Measurements from ENCODE around the gene ALX4.

ALX4 gene

DNA sequence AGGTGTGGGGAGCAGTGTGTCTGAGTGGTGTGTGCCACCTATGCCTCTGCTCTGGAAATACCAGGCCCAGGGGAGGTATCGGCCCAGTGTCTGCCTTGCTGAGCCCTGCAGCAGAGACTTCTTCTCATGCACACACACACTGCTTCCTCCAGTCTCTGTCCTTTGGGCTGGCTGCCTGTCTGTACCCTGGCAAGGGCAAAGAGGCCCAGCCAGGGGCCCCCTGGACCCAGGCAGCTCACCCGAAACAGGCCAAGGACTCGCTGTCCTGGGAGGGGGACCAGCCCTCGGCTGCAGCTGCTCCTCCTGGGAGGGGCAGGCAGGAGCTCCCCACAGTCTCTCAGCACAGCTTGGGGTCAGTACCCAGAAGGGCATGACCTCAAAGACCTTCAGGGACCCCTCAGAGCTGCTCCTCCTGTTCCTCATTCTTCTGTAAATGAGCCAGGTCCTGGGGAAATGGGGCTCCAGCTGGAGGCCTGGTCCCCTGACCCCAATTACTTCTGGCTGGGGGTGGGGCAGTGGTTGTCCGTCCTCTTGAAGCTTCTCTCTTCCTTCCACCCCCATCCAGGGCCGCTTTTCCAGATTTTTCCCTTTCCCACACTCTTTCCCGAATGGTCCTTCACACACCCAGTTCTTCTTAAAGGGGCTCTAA is 24.5 kb upstream of the ALX4 start:
- H3K4me1 ChIP-seq (ENCODE audit: control insufficient read depth, insufficient read depth, low read length), result peaks cover 9% of the 10 kb centered on the region
- H3K36me3 ChIP-seq (ENCODE audit: control insufficient read depth, insufficient read depth, low read length), result no peaks in the 10 kb centered on the region
- H3K4me3 ChIP-seq (ENCODE audit: low read depth, low read length), result no peak overlapping the region
- peaks cover 80% of the 10 kb centered on the region for H3K27me3 ChIP-seq (ENCODE audit: control insufficient read depth, insufficient read depth, low read length)
- peak overlapping the region; percentile 12 for H3K9ac ChIP-seq (ENCODE audit: low read depth, low read length)
- no peaks in the 10 kb centered on the region for H3K9me3 ChIP-seq (ENCODE audit: control insufficient read depth, insufficient read depth, low read length)

DNA sequence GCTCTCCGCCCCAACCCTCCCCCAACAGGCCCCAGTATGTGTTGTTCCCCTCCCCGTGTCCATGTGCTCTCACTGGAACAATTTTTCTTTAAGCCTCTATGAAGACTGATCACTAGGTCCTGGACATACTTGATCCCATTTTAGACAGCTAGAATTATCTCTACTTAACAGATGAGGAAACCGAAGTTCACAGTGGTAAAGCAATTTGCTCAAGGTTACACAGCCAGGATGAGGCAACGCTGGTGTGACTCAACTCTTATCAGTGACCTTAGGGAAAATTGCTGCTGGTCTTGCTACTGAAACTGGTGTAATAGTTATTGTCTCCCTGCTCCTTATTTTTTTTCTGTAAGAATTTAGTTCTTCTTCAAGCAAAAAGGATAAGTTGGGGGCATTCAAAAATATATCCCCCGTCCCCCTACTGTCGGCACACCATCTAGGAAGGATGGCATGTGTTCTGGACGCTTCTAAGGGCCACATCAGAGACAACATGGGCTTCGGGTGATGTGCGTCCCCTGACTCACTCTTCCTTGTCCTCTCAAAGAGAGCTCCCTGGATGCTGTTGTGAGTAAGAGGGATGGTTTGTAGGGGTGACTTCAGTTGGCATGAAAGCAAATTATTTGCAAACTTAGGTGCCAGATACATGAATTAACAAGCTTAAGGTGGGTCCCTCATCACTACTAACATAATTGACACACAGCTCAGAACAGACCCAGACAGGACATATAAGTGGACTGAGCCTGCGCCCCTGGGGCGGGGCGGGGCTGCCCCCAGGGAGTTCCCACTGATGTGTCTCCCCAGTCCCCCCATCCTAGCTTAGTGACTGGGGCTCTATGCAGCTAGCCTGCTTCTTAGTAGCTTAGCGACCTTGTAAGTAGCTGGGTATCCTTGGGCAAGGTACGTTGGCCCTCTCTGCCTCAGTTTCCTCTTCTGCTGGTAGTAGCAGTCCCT is 23.6 kb upstream of the ALX4 start:
- Histone ChIP-seq H3K9ac (ENCODE audit: low read depth, low read length) (no peak overlapping the region), H3K9me3 (ENCODE audit: control insufficient read depth, insufficient read depth, low read length) (no peaks in the 10 kb centered on the region), H3K27me3 (ENCODE audit: control insufficient read depth, insufficient read depth, low read length) (peaks cover 87% of the 10 kb centered on the region), H3K4me3 (ENCODE audit: low read depth, low read length) (no peak overlapping the region), H3K4me1 (ENCODE audit: control insufficient read depth, insufficient read depth, low read length) (peaks cover 9% of the 10 kb centered on the region), H3K36me3 (ENCODE audit: control insufficient read depth, insufficient read depth, low read length) (no peaks in the 10 kb centered on the region)

GRCh38 chr11:44332665-44333064 is 22.7 kb upstream of the ALX4 start:
- Histone ChIP-seq H3K9me3 (ENCODE audit: control insufficient read depth, insufficient read depth, low read length) (no peaks in the 10 kb centered on the region), H3K36me3 (ENCODE audit: control insufficient read depth, insufficient read depth, low read length) (no peaks in the 10 kb centered on the region), H3K4me3 (ENCODE audit: low read depth, low read length) (no peak overlapping the region), H3K4me1 (ENCODE audit: control insufficient read depth, insufficient read depth, low read length) (peaks cover 9% of the 10 kb centered on the region), H3K27me3 (ENCODE audit: control insufficient read depth, insufficient read depth, low read length) (peaks cover 85% of the 10 kb centered on the region), H3K9ac (ENCODE audit: low read depth, low read length) (no peak overlapping the region)

- Histone ChIP-seq H3K36me3 (ENCODE audit: control insufficient read depth, insufficient read depth, low read length) (no peaks in the 10 kb centered on the region), H3K4me1 (ENCODE audit: control insufficient read depth, insufficient read depth, low read length) (peaks cover 7% of the 10 kb centered on the region), H3K27me3 (ENCODE audit: control insufficient read depth, insufficient read depth, low read length) (peaks cover 88% of the 10 kb centered on the region), H3K4me3 (ENCODE audit: low read depth, low read length) (no peak overlapping the region), H3K9ac (ENCODE audit: low read depth, low read length) (no peak overlapping the region), H3K9me3 (ENCODE audit: control insufficient read depth, insufficient read depth, low read length) (no peaks in the 10 kb centered on the region)
Observed at GRCh38 chr11:44329472-44330230, 19.7 kb upstream of the ALX4 start.

GRCh38 chr11:44328138-44328660 is 18.3 kb upstream of the ALX4 start:
- H3K27me3 ChIP-seq (ENCODE audit: control insufficient read depth, insufficient read depth, low read length), result peaks cover 88% of the 10 kb centered on the region
- no peaks in the 10 kb centered on the region for H3K9me3 ChIP-seq (ENCODE audit: control insufficient read depth, insufficient read depth, low read length)
- no peak overlapping the region for H3K4me3 ChIP-seq (ENCODE audit: low read depth, low read length)
- H3K36me3 ChIP-seq (ENCODE audit: control insufficient read depth, insufficient read depth, low read length), result no peaks in the 10 kb centered on the region
- no peaks in the 10 kb centered on the region for H3K4me1 ChIP-seq (ENCODE audit: control insufficient read depth, insufficient read depth, low read length)
- no peak overlapping the region for H3K9ac ChIP-seq (ENCODE audit: low read depth, low read length)

GRCh38 chr11:44327730-44328129 is 17.8 kb upstream of the ALX4 start:
- Histone ChIP-seq H3K9me3 (ENCODE audit: control insufficient read depth, insufficient read depth, low read length) (no peaks in the 10 kb centered on the region), H3K27me3 (ENCODE audit: control insufficient read depth, insufficient read depth, low read length) (peaks cover 91% of the 10 kb centered on the region)

DNA sequence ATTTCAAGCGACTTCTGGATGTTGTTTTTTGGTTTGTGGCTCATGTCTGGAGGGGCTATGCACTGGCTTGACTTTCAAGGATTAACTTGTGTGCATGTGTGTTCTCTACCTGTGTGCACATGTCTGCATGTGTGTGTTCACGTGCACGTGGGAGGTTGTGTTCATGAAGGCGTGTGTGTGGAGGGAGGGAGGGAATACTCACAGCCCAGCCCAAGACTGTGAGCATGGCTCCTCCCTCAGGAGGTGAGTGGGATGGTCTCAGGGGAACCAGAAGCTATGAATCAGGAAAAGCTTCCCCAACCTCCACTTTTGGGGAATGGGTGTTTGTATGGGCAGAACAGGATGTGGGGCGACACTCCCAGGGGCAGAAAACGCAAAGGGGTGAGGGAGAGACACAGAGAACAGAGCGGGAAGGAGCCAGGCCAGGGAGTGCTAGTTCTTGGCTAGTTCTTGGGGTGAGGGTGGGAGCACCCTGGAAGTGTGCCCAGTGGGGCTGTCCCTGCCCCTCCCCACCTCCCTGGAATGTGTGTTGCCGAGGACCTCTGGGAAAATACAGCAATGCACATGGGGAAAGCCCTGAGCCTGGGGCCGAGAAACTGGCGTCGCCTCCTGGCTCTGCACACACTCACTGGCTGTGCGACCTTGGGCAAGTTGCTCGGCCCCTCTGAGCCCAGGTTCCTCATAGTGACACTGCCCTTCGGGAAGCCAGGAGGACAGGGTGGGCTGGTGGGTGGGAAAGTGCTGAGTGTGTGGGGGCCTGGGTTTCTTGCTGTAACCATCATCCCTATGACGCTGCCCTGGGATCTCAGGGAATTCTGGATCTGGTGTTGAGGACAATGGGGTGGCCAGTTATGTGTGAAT is 16.9 kb upstream of the ALX4 start:
- Histone ChIP-seq H3K36me3 (ENCODE audit: control insufficient read depth, insufficient read depth, low read length) (no peaks in the 10 kb centered on the region), H3K27me3 (ENCODE audit: control insufficient read depth, insufficient read depth, low read length) (peaks cover 91% of the 10 kb centered on the region), H3K4me1 (ENCODE audit: control insufficient read depth, insufficient read depth, low read length) (no peaks in the 10 kb centered on the region), H3K9ac (ENCODE audit: low read depth, low read length) (no peak overlapping the region), H3K9me3 (ENCODE audit: control insufficient read depth, insufficient read depth, low read length) (no peaks in the 10 kb centered on the region), H3K4me3 (ENCODE audit: low read depth, low read length) (no peak overlapping the region)

More at GRCh38 chr11:44327730-44328129, 17.8 kb upstream of the ALX4 start:
- H3K4me3 ChIP-seq (ENCODE audit: low read depth, low read length), result no peak overlapping the region
- no peak overlapping the region for H3K9ac ChIP-seq (ENCODE audit: low read depth, low read length)
- no peaks in the 10 kb centered on the region for H3K36me3 ChIP-seq (ENCODE audit: control insufficient read depth, insufficient read depth, low read length)
- no peaks in the 10 kb centered on the region for H3K4me1 ChIP-seq (ENCODE audit: control insufficient read depth, insufficient read depth, low read length)

GRCh38 chr11:44325698-44326097 is 15.8 kb upstream of the ALX4 start:
- H3K9ac ChIP-seq (ENCODE audit: low read depth, low read length), result no peak overlapping the region
- H3K4me1 ChIP-seq (ENCODE audit: control insufficient read depth, insufficient read depth, low read length), result no peaks in the 10 kb centered on the region
- no peaks in the 10 kb centered on the region for H3K36me3 ChIP-seq (ENCODE audit: control insufficient read depth, insufficient read depth, low read length)
- H3K27me3 ChIP-seq (ENCODE audit: control insufficient read depth, insufficient read depth, low read length), result peaks cover 98% of the 10 kb centered on the region
- H3K9me3 ChIP-seq (ENCODE audit: control insufficient read depth, insufficient read depth, low read length), result no peaks in the 10 kb centered on the region
- H3K4me3 ChIP-seq (ENCODE audit: low read depth, low read length), result no peak overlapping the region

DNA sequence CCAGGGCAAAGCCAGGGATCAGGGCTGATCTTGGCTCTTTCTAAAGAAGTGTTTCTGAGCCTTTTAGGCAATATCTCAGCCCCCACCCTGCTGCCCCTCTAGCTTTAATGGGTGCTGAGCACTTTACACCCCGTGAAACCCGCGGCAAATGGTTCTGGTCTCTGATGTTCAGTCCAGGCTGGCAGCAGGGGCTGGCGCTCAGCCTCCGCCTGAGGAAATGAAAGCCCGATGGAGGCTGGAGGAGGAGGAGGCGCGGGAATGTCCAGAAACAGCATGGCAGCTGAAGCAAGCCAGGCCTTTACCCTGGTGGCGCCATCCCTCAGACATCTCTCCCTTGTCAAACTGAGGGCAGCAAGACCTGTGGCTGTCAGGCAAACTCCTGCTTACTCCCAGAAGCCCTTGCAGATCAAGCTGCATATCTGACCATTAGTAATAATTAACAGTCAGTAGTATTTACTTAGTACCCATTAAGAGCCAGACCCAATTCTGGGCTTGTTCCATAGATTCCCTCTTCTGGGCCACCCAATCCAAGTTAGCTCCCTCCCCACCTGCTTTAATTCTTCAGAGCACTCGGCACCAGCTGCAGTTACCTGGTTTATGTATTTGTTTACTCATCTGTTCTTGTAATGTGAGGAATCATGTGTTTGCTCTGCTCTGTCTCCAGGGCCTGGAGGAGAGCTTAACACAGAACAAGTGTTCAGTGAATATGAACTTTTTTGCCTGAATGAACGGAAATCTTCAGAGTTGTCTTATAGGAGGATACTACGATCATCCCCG is 15.0 kb upstream of the ALX4 start:
- H3K9me3 ChIP-seq (ENCODE audit: control insufficient read depth, insufficient read depth, low read length), result no peaks in the 10 kb centered on the region
- no peak overlapping the region for H3K9ac ChIP-seq (ENCODE audit: low read depth, low read length)
- no peaks in the 10 kb centered on the region for H3K36me3 ChIP-seq (ENCODE audit: control insufficient read depth, insufficient read depth, low read length)
- no peaks in the 10 kb centered on the region for H3K4me1 ChIP-seq (ENCODE audit: control insufficient read depth, insufficient read depth, low read length)
- H3K4me3 ChIP-seq (ENCODE audit: low read depth, low read length), result no peak overlapping the region
- peaks cover 98% of the 10 kb centered on the region for H3K27me3 ChIP-seq (ENCODE audit: control insufficient read depth, insufficient read depth, low read length)

- H3K4me1 ChIP-seq (ENCODE audit: control insufficient read depth, insufficient read depth, low read length), result peaks cover 3% of the 10 kb centered on the region
- H3K27me3 ChIP-seq (ENCODE audit: control insufficient read depth, insufficient read depth, low read length), result peaks cover 98% of the 10 kb centered on the region
- H3K4me3 ChIP-seq (ENCODE audit: low read depth, low read length), result no peak overlapping the region
- no peaks in the 10 kb centered on the region for H3K36me3 ChIP-seq (ENCODE audit: control insufficient read depth, insufficient read depth, low read length)
- no peaks in the 10 kb centered on the region for H3K9me3 ChIP-seq (ENCODE audit: control insufficient read depth, insufficient read depth, low read length)
- no peak overlapping the region for H3K9ac ChIP-seq (ENCODE audit: low read depth, low read length)
Observed at GRCh38 chr11:44324222-44324621, 14.3 kb upstream of the ALX4 start.

All from iPS-15b (cell line).